ENCODE measurements around the gene OTUB2.

OTUB2 gene

GRCh38 chr14:93997916-93998870 is 27.9 kb upstream of the OTUB2 start:
- no peak for DNase-seq

GRCh38 chr14:93998871-93999403 is 27.2 kb upstream of the OTUB2 start:
- no peak for DNase-seq

GRCh38 chr14:93999573-93999972 is 26.6 kb upstream of the OTUB2 start:
- no peak for DNase-seq

GRCh38 chr14:94000267-94000666 is 25.9 kb upstream of the OTUB2 start:
- DNase-seq, result no peak

- DNase-seq, result no peak
Measured at GRCh38 chr14:94001016-94001415, 25.1 kb upstream of the OTUB2 start.

- peak; percentile 90 for DNase-seq
Measured at GRCh38 chr14:94001501-94002396, 24.4 kb upstream of the OTUB2 start.

GRCh38 chr14:94003397-94003796 is 22.7 kb upstream of the OTUB2 start:
- no peak for DNase-seq

GRCh38 chr14:94004015-94004414 is 22.1 kb upstream of the OTUB2 start:
- no peak for DNase-seq

- no peak for DNase-seq
Measured at GRCh38 chr14:94005324-94006073, 20.6 kb upstream of the OTUB2 start.

- no peak for DNase-seq
Measured at GRCh38 chr14:94008234-94008633, 17.9 kb upstream of the OTUB2 start.

- DNase-seq, result no peak
Measured at GRCh38 chr14:94009767-94010166, 16.4 kb upstream of the OTUB2 start.

GRCh38 chr14:94010625-94011024 is 15.5 kb upstream of the OTUB2 start:
- DNase-seq, result no peak

GRCh38 chr14:94011795-94012194 is 14.3 kb upstream of the OTUB2 start:
- no peak for DNase-seq

GRCh38 chr14:94014382-94014781 is 11.8 kb upstream of the OTUB2 start:
- no peak for DNase-seq

GRCh38 chr14:94015223-94015622 is 10.9 kb upstream of the OTUB2 start:
- no peak for DNase-seq

GRCh38 chr14:94016446-94016976 is 9.6 kb upstream of the OTUB2 start:
- no peak for DNase-seq

- no peak for DNase-seq
Measured at GRCh38 chr14:94018308-94018707, 7.8 kb upstream of the OTUB2 start.

GRCh38 chr14:94019329-94019728 is 6.8 kb upstream of the OTUB2 start:
- no peak for DNase-seq

GRCh38 chr14:94020267-94020666 is 5.9 kb upstream of the OTUB2 start:
- no peak for DNase-seq

GRCh38 chr14:94021001-94021400 is 5.1 kb upstream of the OTUB2 start:
- DNase-seq, result no peak

GRCh38 chr14:94021416-94022157 is 4.6 kb upstream of the OTUB2 start:
- DNase-seq, result no peak

Measured in NCI-H1694 (cell line).